Stimulated activated CD8-positive, alpha-beta memory T cell treated with anti-CD3 and anti-CD28 coated beads, Interleukin-2, amount 100 ng/mL, for 48 hours (primary cell): Measurements from ENCODE around the gene COX7A2L.

Source experiments
- DNase-seq, 2 donors: peaks; one replicate each; pipeline ENCODE4 v3.0.0-alpha.2; 2020; ENCODE audit warnings: low read depth in 2 of 2

COX7A2L gene

GRCh38 chr2:42317945-42318344 is 43.1 kb downstream of the COX7A2L start:
- DNase-seq = no peak

DNA sequence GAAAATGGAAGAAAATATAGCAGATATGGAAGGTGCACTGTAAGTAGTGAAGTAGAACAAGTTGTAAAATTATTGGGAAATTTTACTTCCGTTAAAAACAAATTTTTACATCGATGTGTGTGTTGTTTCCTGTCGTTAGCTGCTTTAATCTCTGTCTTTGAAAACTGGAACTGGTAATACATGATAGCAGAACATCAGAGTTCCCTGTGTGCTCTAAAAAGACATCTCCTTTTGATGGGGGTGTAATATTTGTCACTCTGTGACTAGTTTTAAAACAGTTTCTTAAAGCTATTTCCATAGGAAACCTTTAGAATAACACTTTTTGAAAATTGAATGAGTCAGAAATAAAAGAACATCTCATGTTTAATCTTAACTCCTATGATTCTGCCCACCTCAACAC is 43.5 kb downstream of the COX7A2L start:
- no peak for DNase-seq

DNA sequence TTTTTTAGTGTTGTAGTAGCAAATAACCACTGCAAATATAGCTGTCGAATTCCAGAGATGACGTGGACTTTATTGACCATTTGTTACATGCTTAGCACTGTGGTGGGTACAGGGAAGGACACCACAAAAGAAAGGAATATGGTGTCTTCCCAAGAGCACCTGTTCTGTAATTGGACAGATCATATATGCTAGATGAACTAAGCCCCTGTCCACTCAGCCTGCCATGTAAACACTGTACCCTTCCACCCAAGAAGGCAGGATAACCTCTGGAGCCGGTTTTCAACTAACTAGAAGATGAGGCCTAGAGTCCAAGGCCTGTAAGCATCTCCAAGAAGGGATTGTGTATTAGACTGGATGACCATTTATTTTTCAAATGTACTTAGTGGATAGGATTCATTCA is 44.1 kb downstream of the COX7A2L start:
- no peak for DNase-seq

GRCh38 chr2:42315844-42316470 is 45.1 kb downstream of the COX7A2L start:
- no peak for DNase-seq

DNA sequence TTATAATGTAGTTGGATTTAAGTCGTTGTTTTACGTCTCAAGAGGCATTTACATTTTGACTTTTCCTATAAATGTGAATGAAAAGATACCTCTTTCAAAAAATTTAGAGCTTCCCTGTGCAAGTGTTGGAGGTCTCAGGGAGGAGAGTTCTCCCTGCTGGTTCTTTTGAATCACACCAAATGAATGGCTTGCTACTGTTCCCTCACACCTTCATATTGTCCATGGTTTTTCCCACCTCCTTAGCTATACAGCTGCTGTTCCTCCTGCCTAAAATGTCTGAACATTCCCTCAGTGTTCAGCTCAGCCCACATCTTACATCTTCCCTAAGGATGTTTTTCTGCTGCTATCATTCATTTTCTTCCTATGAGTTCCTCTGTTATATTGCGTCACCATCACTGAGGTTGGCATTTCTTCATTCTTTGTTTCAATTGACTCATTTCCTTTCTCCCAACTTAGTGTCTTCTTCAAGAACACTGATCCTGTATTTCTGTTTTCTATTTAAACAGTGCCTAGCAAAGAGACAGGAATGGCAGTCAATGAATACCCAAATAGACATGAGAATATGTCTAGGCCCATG is 46.0 kb downstream of the COX7A2L start:
- no peak for DNase-seq

DNA sequence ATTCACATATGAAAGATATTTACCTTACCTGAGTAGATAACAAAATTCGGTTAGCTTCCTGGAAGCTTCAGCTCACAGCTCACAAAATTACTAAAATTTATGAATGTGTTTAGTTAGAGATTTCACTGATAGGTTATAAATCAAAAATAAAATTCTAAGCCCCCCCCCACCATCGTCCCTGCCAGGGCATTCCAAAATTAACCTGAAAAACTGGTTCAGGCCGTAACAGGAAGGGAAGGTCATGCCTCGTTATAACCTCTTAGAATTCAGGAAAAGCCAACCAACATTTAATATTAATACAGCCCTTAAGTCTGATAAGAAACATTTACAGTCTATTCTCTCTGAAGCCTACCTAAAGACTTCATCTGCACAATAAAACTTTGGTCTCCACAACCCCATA is 48.9 kb downstream of the COX7A2L start:
- DNase-seq = no peak

- DNase-seq = no peak
Observed at GRCh38 chr2:42310007-42310515, 51.0 kb downstream of the COX7A2L start.

DNA sequence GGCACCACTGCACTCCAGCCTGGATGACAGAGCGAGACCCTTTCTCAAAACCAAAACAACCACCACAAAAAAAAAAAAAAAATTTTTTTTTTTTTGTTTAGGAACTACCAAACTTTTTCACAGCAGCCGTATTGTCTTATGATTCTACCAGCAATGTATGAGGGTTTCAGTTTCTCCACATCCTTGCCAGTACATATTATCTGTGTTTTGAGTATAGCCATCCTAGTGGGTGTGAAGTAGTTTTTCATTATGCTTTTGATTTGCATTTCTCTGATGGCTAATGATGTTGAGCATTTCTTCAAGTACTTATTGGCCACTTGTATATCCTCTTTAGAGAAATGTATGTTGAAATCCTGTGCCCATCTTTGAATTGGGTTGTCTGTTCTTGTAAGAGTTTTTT is 51.7 kb downstream of the COX7A2L start:
- DNase-seq = no peak

DNA sequence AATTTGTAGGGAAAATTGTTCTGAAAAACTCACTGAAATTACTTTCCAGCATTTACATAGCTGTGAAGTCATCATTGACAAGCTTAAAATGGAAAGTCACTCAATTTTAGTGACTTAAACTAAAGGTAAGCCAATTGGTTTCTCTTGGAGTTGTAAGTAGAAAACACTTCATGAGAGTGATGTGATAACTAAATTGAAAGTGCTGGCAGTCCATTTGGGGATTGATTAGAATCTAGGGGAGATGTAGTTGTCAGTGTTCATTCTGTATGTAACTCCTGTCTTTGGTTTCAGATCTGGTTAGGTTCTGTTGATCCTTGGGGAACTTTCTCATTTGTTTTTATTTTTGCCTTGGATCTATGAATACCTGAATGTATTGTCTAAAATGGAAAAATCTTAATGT is 53.8 kb downstream of the COX7A2L start:
- DNase-seq = no peak

DNA sequence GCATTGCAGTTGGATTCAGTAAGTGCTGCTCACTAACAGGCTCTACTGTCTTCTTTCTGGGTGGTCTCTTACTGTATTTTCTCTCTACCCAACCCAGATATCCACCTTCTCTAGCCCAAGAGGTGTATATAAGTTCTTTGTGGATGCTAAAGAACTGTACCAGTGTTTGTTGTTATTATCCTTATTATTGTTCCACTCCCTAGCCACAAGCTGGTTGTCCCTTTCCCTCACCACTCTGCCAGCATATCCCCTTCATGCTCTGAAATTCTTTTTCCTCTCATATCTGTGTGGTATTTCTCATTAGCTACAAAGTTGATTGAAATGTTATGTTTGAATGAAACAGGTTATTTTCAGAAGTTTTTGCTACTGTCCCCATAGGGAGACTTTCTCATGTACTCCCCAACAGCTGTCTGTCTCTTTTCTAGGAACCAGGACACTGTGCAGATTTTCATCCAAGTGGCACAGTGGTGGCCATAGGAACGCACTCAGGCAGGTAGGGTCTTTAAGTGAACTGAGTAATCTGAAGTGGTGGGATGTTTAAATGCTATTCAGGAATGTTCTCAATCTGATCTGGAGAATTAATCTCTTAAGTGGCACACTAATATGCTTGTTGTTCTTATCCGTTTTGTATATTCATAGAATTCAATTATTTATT is 56.8 kb downstream of the COX7A2L start:
- no peak for DNase-seq

DNA sequence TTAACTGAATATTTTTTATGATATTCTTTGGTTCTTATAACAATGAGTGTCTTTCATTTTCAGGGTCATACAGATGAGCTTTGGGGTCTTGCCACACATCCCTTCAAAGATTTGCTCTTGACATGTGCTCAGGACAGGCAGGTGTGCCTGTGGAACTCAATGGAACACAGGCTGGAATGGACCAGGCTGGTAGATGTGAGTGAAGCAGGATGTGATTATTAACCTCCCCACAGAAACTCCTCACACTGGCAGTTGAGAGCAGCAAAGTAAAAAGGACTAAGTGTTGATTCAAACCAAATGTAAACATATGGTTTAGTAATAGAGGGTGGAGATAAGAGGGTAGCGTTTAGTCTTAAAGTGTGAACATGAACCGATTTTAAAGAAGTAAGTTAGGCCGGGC is 57.8 kb downstream of the COX7A2L start:
- DNase-seq = no peak

GRCh38 chr2:42300527-42300926 is 60.5 kb downstream of the COX7A2L start:
- no peak for DNase-seq
